H9 (cell line): ENCODE measurements around the gene MGLL. TPM values are rescaled to one million over a fixed set of nuclear protein-coding genes. Genes with fewer than 3 reads are reported as not detected.

Source experiments
- DNase-seq: peaks from one replicate; pipeline ENCODE4 v3.0.0-alpha.2; 2017
- H2AFZ ChIP-seq: one replicate; pipeline ENCODE4 v1.6.1; 2013; ENCODE audit warnings: mild to moderate bottlenecking, low read length, control low read depth, moderate library complexity
- H2AK5ac ChIP-seq: 2 replicates; pipeline ENCODE4 v1.6.1; 2013; ENCODE audit warnings: low read length, control low read depth, mixed read lengths; ENCODE audit not compliant: insufficient read length
- H2BK120ac ChIP-seq: one replicate; pipeline ENCODE4 v1.6.1; 2013; ENCODE audit warnings: low read depth, mild to moderate bottlenecking, low read length, control low read depth, inconsistent platforms; ENCODE audit not compliant: poor library complexity, severe bottlenecking
- H2BK12ac ChIP-seq: 2 replicates; pipeline ENCODE4 v1.6.1; 2013; ENCODE audit warnings: low read length, control low read depth, mixed read lengths, low read depth; ENCODE audit not compliant: insufficient read length
- H2BK15ac ChIP-seq: 2 replicates; pipeline ENCODE4 v1.6.1; 2013; ENCODE audit warnings: low read depth, low read length, control low read depth
- H2BK20ac ChIP-seq: one replicate; pipeline ENCODE4 v1.6.1; 2013; ENCODE audit warnings: low read depth, mild to moderate bottlenecking, low read length, control low read depth, inconsistent platforms; ENCODE audit not compliant: poor library complexity, severe bottlenecking
- H2BK5ac ChIP-seq: 2 replicates; pipeline ENCODE4 v1.6.1; 2013; ENCODE audit warnings: low read length, control low read depth, mixed read lengths; ENCODE audit not compliant: insufficient read length
- H3K14ac ChIP-seq: 2 replicates; pipeline ENCODE4 v1.6.1; 2013; ENCODE audit warnings: low read length, control low read depth; ENCODE audit not compliant: insufficient read depth
- H3K18ac ChIP-seq: 2 replicates; pipeline ENCODE4 v1.6.1; 2013; ENCODE audit warnings: low read depth, mild to moderate bottlenecking, mixed read lengths, low read length, control low read depth; ENCODE audit not compliant: insufficient read length
- H3K23ac ChIP-seq: 2 replicates; pipeline ENCODE4 v1.6.1; 2013; ENCODE audit warnings: low read length, control low read depth, mixed read lengths, low read depth; ENCODE audit not compliant: insufficient read length
- H3K23me2 ChIP-seq: 2 replicates; pipeline ENCODE4 v1.6.1; 2013; ENCODE audit warnings: low read depth, mild to moderate bottlenecking, mixed read lengths, low read length, control low read depth; ENCODE audit not compliant: insufficient read length, poor library complexity, severe bottlenecking
- H3K27ac ChIP-seq: 2 replicates; pipeline ENCODE4 v1.5.1; 2013; ENCODE audit warnings: low read length, control low read depth, mixed read lengths, low read depth; ENCODE audit not compliant: insufficient read length
- H3K27me3 ChIP-seq: 2 replicates; pipeline ENCODE4 v1.6.1; 2013; ENCODE audit warnings: low read length, control low read depth, inconsistent platforms; ENCODE audit not compliant: insufficient read depth
- H3K4ac ChIP-seq: 2 replicates; pipeline ENCODE4 v1.6.1; 2013; ENCODE audit warnings: low read depth, mild to moderate bottlenecking, control low read depth, inconsistent platforms, low read length, moderate library complexity
- H3K4me1 ChIP-seq: 2 replicates; pipeline ENCODE4 v1.6.1; 2013; ENCODE audit warnings: low read length, control low read depth, inconsistent platforms; ENCODE audit not compliant: insufficient read depth
- H3K4me2 ChIP-seq: 2 replicates; pipeline ENCODE4 v1.6.1; 2013; ENCODE audit warnings: low read length, control low read depth, mixed read lengths; ENCODE audit not compliant: insufficient read length, insufficient read depth
- H3K56ac ChIP-seq: 2 replicates; pipeline ENCODE4 v1.6.1; 2013; ENCODE audit warnings: low read depth, mild to moderate bottlenecking, mixed read lengths, low read length, control low read depth; ENCODE audit not compliant: insufficient read length
- H3K79me1 ChIP-seq: 2 replicates; pipeline ENCODE4 v1.6.1; 2013; ENCODE audit warnings: low read depth, mild to moderate bottlenecking, moderate library complexity, low read length, control low read depth, inconsistent platforms; ENCODE audit not compliant: insufficient read depth, poor library complexity, severe bottlenecking
- H3K79me2 ChIP-seq: 2 replicates; pipeline ENCODE4 v1.6.1; 2013; ENCODE audit warnings: low read length, control low read depth, inconsistent platforms; ENCODE audit not compliant: insufficient read depth
- H3K9ac ChIP-seq: 2 replicates; pipeline ENCODE4 v1.6.1; 2013; ENCODE audit warnings: low read length, control low read depth, mixed read lengths; ENCODE audit not compliant: insufficient read length; ENCODE audit errors: extremely low read depth
- H3K9me3 ChIP-seq: one replicate; pipeline ENCODE4 v1.6.1; 2013; ENCODE audit warnings: low read depth, low read length, inconsistent platforms; ENCODE audit not compliant: control insufficient read depth
- H3T11ph ChIP-seq: one replicate; pipeline ENCODE4 v1.6.1; 2013; ENCODE audit warnings: mild to moderate bottlenecking, low read length, control low read depth, inconsistent platforms
- H4K20me1 ChIP-seq: one replicate; pipeline ENCODE4 v1.6.1; 2013; ENCODE audit not compliant: control insufficient read depth, insufficient read length, insufficient read depth
- H4K5ac ChIP-seq: 2 replicates; pipeline ENCODE4 v1.6.1; 2013; ENCODE audit warnings: low read depth, mild to moderate bottlenecking, mixed read lengths, low read length, control low read depth; ENCODE audit not compliant: insufficient read length
- H4K8ac ChIP-seq: replicated peaks from 2 replicates; pipeline ENCODE4 v1.6.1; 2013; ENCODE audit warnings: low read length, control low read depth, mixed read lengths, low read depth; ENCODE audit not compliant: insufficient read length
- H4K91ac ChIP-seq: 2 replicates; pipeline ENCODE4 v1.6.1; 2013; ENCODE audit warnings: low read depth, mild to moderate bottlenecking, moderate library complexity, mixed read lengths, low read length, control low read depth; ENCODE audit not compliant: insufficient read length
- H3K27ac Mint-ChIP-seq, 3 experiments: 2 replicates in 2 of 3; 3 replicates in 1 of 3; pipeline ENCODE4 v1.8.0; 2020 to 2021; ENCODE audit warnings: mixed read lengths in 3 of 3, mild to moderate bottlenecking in 1 of 3, moderate library complexity in 1 of 3
- H3K27me3 Mint-ChIP-seq: 2 replicates; pipeline ENCODE4 v1.8.0; 2021; ENCODE audit warnings: low read depth, mild to moderate bottlenecking, moderate library complexity, mixed read lengths
- H3K36me3 Mint-ChIP-seq, 3 experiments: 2 replicates in 2 of 3; 3 replicates in 1 of 3; pipeline ENCODE4 v1.8.0; 2020 to 2021; ENCODE audit warnings: low read depth in 3 of 3, mixed read lengths in 3 of 3; ENCODE audit not compliant: insufficient read depth in 1 of 3
- H3K4me1 Mint-ChIP-seq, 2 experiments: 2 replicates each; pipeline ENCODE4 v1.8.0; 2020; ENCODE audit warnings: mixed read lengths in 2 of 2
- H3K4me3 Mint-ChIP-seq, 2 experiments: 2 replicates in 1 of 2; 3 replicates in 1 of 2; pipeline ENCODE4 v1.8.0; 2020 to 2021; ENCODE audit warnings: mild to moderate bottlenecking in 2 of 2, mixed read lengths in 2 of 2, moderate library complexity in 1 of 2
- H3K9me3 Mint-ChIP-seq, 2 experiments: 2 replicates in 1 of 2; 3 replicates in 1 of 2; pipeline ENCODE4 v1.8.0; 2020; ENCODE audit warnings: mild to moderate bottlenecking in 2 of 2, mixed read lengths in 2 of 2, moderate library complexity in 1 of 2
- CTCF ChIP-seq: fragments of 200-600 bp; sonication (generic); conservative IDR thresholded peaks from 3 replicates; pipeline ENCODE4 v1.8.0; 2021; ENCODE audit warnings: antibody characterized with exemption, mild to moderate bottlenecking
- WGBS: extraction: QIAGEN DNeasy Blood & Tissue Kit; methylation state at CpG from one replicate; pipeline ENCODE4 v1.1.7; 2013; ENCODE audit warnings: missing lambda C conversion rate, low lambda C conversion rate, mixed read lengths; ENCODE audit not compliant: insufficient read length; ENCODE audit errors: extremely low coverage; 5-methylcytosine and 5-hydroxymethylcytosine counted together
- total RNA-seq: library from RNA; stranded (reverse); gene quantifications from 2 replicates; pipeline ENCODE4 v1.2.1, GENCODE V29; 2021

MGLL gene
- total RNA-seq, 1 experiment from 2014 or later, result 0.11 TPM

DNA sequence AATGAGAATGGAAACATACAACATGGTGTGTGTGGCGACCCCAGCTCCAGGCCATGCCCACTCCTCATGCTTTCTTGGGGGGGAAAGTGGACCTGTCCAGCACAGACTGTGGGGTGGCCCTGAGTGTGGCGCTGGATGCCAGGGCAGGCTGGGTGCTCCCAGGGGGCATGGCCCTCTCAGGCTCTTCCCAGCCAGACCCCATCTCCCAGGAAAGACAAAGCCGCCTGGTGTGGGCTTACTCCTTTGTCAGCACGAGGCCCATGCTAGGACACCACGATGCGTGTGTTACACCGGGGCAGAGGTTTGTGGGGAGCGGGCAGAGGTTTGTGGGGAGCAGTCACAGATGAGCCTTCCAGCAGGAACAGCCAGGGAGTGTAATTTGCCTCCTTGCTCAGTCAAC, 81.1 kb downstream of the MGLL start:
- no peak overlapping the region for H4K5ac ChIP-seq
- no peak overlapping the region for H2BK20ac ChIP-seq
- no peak overlapping the region for H2AFZ ChIP-seq
- H3K9me3 Mint-ChIP-seq, result no peaks in the 10 kb centered on the region
- H3K4me3 Mint-ChIP-seq, result no peak overlapping the region
- no peak overlapping the region for H2BK5ac ChIP-seq
- no peaks in the 10 kb centered on the region for H3K23me2 ChIP-seq
- no peak overlapping the region for H3K27ac Mint-ChIP-seq
- no peak overlapping the region for H3K23ac ChIP-seq
- no peak for DNase-seq
- H3T11ph ChIP-seq, result no peak overlapping the region
- no peak overlapping the region for H3K4ac ChIP-seq
- TF ChIP-seq CTCF, result no peak
- no peak overlapping the region for H4K91ac ChIP-seq
- H3K27me3 Mint-ChIP-seq, result peaks cover 3% of the 10 kb centered on the region; the same call in 1 of the 2 replicates
- no peaks in the 10 kb centered on the region for H3K4me1 ChIP-seq
- no peak overlapping the region for H2BK15ac ChIP-seq
- no peak overlapping the region for H3K27ac ChIP-seq
- no peak overlapping the region for H3K14ac ChIP-seq
- no peaks in the 10 kb centered on the region for H4K20me1 ChIP-seq
- no peaks in the 10 kb centered on the region for H3K79me2 ChIP-seq
- no peaks in the 10 kb centered on the region for H3K79me1 ChIP-seq
- H3K4me1 Mint-ChIP-seq, result peaks cover 2 to 6% of the 10 kb centered on the region in 2 experiments
- WGBS, result no CpG with 5 or more reads among the region's 8 CpGs
- no peak overlapping the region for H2BK120ac ChIP-seq
- no peak overlapping the region for H3K56ac ChIP-seq
- H4K8ac ChIP-seq, result no peak overlapping the region
- H3K27me3 ChIP-seq, result no peaks in the 10 kb centered on the region
- H2AK5ac ChIP-seq, result no peak overlapping the region
- no peak overlapping the region for H3K18ac ChIP-seq
- no peak overlapping the region for H3K4me2 ChIP-seq
- no peak overlapping the region for H3K9ac ChIP-seq
- H2BK12ac ChIP-seq, result no peak overlapping the region
- H3K9me3 ChIP-seq, result no peaks in the 10 kb centered on the region
- no peaks in the 10 kb centered on the region for H3K36me3 Mint-ChIP-seq
